NCI-H524 (cell line): ENCODE measurements around the gene PBX3.

Experiments used
- DNase-seq, 2 experiments: peaks; one replicate each; lab custom pipeline; 2025; lab: John Stamatoyannopoulos, UW

The PBX3 gene

DNA sequence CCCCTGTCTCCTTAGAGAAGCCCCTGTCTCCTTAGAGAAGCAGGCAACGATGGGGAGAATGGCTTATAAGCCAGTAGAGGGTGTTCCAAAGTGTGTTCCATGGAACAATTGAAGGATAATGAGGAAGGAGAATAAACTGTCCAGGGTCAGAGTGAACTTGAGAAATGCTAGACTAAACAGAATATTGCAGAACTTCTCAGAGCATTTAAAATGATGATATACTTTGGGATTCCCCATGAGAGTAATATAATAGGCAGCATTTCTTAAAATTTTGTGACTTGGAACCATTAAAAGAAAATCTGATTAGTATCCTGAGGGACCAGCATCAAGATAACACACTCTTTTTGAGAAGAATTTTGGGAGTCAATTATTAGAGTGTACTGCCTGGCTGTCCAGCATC, 116.8 kb downstream of the PBX3 start:
- DNase-seq: no peak

GRCh38 chr9:125867751-125868415, 120.7 kb downstream of the PBX3 start:
- no peak for DNase-seq

DNA sequence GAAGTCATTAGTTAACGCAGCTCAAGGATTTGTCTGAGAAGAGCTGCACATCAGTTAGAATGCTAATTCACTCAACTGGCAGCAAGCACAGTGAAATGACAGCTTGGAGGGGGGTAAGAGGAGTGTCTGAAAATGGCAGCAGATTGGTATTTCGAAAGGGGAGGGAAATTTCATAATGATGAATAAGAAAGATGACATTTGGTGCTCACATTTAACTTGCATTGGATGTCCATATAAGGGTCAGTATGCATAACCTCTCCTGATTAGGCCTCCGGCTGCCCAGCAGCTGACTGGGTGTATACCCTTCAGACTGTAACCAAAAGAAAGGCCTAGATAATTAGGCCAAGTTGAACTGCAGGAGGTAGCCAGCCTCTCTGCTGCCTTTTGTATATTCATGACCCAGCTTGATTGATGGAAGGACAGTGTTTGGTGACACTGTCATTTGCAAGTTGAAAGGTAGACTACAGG, 131.0 kb downstream of the PBX3 start:
- DNase-seq: peak; percentile 79 to 93

DNA sequence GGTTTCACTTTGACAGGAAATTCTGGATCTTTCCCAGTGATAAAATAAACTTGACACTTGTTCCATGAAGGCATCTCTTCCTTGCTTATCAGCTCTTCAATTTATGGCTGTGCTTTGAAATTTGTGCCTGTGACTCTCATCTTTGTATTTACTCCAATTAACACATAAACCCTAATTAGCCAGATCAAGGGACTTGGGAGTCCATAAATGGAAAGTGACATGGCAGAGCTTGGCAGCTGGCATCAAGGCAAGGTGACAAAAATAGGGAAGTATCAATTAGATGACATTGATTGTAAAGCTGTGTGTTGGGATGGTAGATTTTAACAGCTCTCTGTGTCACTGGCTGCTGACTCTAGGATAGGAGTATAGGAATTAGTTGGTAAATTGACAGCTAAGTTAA, 133.9 kb downstream of the PBX3 start:
- no peak for DNase-seq

- no peak for DNase-seq
These were observed 136.5 kb downstream of the PBX3 start for GRCh38 chr9:125883565-125884217.

GRCh38 chr9:125884218-125884595, 137.0 kb downstream of the PBX3 start:
- DNase-seq: no peak

DNA sequence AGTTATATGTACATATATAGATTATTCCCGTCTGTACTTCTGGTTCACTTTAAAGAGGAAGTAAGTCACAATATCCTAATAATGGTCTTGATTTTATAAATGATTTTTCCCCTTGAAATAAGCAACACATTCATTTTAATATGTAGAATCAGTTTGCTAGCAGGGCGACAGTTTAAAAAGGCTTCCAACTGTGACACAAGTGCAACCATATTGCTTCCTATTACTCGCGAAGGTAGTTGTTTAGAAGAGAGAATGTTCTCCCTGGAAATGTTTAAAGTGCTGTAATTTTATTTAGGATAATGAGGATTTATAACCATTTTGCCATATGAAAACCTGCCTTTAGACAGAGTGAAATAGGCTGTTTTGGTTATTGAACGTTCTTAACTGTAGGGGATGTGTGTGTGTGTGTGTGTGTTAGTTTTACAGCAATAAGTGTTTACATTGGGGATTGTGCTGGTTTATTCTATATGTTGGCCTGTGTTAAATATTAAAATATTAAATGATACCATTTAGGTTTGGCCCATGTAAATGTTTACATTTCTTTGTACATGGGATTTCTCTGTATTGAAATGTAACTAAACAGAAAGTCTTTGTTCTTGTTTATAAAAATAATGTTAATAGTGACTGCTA, 138.3 kb downstream of the PBX3 start:
- no peak for DNase-seq

- no peak for DNase-seq
These were observed 139.2 kb downstream of the PBX3 start for GRCh38 chr9:125886365-125886764.

- peak in 1 of 2 experiments; percentile 63 for DNase-seq
These were observed 140.0 kb downstream of the PBX3 start for GRCh38 chr9:125887172-125887571.

DNA sequence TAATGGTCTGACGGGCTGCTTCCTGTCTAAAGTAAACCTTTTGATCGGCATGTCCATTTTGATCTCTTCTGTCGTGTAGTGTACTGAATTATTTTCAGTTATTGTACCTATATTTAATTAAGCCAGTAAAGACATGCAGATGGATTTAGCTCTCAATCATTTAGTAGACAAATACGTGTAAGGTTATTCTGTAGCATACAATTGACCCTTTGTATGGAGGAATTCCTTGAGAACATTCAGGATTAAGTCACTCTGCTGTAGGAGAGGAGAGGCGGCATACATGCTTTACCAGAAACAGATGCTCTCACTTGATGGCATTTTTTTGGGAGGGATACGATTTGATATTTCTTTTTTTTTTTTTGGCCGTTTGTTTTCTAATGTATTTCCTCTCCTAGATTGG, 141.0 kb downstream of the PBX3 start:
- peak in 1 of 2 experiments; percentile 52 for DNase-seq

- DNase-seq: peak in 1 of 2 experiments; percentile 20
These were observed 141.9 kb downstream of the PBX3 start for GRCh38 chr9:125889112-125889475.

GRCh38 chr9:125889476-125890419, 142.6 kb downstream of the PBX3 start:
- DNase-seq: peak in 1 of 2 experiments; percentile 69

- DNase-seq: no peak
These were observed 143.7 kb downstream of the PBX3 start for GRCh38 chr9:125890826-125891225.

DNA sequence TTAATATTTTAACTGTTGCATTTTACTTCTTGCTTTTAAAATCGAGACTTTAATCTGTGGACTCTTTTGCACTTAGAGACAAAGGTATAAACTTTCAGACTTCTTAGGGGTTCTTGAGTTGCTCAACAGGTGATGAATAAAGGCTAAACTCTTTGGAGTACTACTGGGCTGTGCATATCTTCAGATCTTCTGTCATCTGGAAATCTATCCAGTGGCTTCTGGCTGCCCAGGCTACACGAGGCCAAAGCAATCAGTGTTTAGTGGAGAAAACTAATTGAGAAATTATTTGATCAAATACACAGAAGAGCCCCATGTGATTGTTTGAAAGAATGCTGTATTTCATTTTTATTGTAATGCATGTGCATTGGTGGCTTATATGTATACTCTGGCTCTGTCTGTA, 146.1 kb downstream of the PBX3 start:
- DNase-seq: no peak

DNA sequence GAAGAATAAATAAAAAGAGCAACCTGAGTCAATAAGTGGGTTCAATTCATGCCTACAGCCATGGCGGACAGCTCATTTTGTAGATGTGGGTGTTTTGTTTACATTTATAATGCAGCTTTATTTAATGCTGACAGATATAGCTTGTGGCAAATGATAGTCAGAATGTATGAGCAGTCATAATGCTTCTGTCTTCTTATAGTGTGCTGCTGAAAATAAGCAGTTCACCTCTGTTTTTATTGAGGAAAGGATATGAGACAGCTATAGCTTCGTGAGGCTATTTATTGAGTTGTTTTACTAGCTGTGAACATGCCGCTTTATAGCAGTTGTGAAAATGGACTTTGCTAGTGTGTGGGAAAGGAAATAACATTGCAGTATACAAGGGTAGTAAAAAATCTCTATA, 147.4 kb downstream of the PBX3 start:
- DNase-seq: no peak

DNA sequence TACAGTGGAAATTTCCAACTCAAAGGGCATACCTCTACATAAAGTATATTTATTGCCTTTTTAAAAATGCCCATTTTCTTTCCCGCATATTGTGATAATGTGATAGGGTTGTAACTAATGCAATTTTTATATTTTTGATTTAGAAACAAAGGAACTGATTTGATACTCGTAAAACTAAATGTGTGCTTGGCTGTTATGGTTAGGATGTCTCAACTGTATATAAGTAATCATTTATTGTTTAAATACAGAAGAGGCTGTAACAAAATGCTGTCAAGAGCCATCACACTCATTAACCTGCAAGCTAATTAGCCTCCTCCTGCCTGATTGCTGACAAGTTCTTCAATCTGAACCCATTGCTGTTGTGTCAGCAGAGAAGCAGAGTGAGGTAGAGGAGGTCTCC, 149.2 kb downstream of the PBX3 start:
- DNase-seq: no peak

DNA sequence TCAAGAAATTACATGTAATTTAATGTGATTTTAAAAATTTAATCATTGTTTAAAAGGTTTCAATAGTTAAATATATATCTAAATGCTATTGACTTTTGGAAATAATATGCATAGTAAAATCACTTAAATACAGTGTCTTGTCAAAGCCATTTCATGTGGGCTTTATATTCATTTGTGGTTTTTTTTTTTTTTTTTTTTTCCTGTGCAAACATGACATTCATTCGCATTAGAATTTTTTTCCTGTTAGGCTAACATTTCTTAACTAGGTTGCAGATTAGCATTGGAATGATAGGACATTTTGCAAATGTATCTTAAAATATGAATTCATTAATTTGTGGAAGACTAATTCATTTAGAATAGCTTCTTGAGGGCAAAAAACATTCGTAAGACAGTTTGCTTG, 149.8 kb downstream of the PBX3 start:
- no peak for DNase-seq

DNA sequence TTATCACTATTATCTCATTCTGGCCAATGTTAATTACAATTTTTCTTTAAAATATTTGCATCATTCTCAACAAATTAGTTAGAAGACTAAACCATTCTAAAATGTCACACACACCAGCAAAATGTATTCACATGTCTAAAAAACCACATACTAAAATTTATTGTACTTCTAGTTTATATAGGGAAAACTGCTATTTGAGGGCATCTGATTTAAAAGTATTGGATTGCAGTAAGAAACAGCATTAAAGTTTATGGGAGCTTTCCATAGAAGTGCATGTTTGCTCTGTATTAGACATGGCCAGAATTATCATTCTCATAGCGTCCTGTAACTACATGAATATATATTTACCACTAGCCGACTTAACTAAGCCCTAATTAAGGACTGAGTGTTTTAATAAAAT, 150.3 kb downstream of the PBX3 start:
- no peak for DNase-seq

DNA sequence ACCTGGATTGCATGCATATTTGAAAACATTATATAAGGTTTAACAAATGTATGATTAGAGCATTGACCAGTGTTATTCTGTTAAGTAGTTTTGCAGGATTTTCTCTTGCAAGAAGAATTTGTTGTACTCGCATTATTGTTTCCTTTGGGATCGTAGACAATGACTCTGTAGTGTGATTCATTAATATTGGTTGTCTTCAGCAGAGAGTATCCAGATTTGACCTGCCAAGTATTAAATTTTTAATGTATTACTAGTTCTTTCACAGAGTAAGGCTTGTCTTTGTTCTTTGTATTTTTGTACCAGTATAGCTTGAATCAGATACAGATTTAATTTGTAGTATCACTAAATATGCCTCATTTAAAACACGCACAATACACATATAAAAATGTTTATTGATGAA, 155.0 kb downstream of the PBX3 start:
- no peak for DNase-seq

GRCh38 chr9:125902831-125903512, 155.8 kb downstream of the PBX3 start:
- no peak for DNase-seq

GRCh38 chr9:125904155-125904851, 157.1 kb downstream of the PBX3 start:
- DNase-seq: peak in 1 of 2 experiments; percentile 63
